GM12875 (cell line): ENCODE measurements around the gene ELF4.
A peak's percentile ranks its signal among the peaks of the same experiment; 100 is the strongest.

Experiments
- H3K4me3 ChIP-seq: one replicate; pipeline ENCODE4 v1.5.1; 2011; ENCODE audit warnings: low read depth, low read length, control low read depth
- TF ChIP-seq, protein P1 (sequence below): IDR thresholded peaks from 2 replicates; pipeline ENCODE4 v1.5.1; 2011; ENCODE audit warnings: low read depth, mild to moderate bottlenecking, control low read depth, inconsistent platforms, low read length, moderate library complexity, borderline replicate concordance; ENCODE audit not compliant: insufficient read depth

The ELF4 gene

GRCh38 chrX:130071611-130072344 lies 38.5 kb downstream of the ELF4 start:
- no peak overlapping the region for H3K4me3 ChIP-seq
- TF ChIP-seq, protein P1, sequence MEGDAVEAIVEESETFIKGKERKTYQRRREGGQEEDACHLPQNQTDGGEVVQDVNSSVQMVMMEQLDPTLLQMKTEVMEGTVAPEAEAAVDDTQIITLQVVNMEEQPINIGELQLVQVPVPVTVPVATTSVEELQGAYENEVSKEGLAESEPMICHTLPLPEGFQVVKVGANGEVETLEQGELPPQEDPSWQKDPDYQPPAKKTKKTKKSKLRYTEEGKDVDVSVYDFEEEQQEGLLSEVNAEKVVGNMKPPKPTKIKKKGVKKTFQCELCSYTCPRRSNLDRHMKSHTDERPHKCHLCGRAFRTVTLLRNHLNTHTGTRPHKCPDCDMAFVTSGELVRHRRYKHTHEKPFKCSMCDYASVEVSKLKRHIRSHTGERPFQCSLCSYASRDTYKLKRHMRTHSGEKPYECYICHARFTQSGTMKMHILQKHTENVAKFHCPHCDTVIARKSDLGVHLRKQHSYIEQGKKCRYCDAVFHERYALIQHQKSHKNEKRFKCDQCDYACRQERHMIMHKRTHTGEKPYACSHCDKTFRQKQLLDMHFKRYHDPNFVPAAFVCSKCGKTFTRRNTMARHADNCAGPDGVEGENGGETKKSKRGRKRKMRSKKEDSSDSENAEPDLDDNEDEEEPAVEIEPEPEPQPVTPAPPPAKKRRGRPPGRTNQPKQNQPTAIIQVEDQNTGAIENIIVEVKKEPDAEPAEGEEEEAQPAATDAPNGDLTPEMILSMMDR = no peak

- TF ChIP-seq, protein P1 = no peak
Measured at GRCh38 chrX:130066975-130067615, 43.2 kb downstream of the ELF4 start.

DNA sequence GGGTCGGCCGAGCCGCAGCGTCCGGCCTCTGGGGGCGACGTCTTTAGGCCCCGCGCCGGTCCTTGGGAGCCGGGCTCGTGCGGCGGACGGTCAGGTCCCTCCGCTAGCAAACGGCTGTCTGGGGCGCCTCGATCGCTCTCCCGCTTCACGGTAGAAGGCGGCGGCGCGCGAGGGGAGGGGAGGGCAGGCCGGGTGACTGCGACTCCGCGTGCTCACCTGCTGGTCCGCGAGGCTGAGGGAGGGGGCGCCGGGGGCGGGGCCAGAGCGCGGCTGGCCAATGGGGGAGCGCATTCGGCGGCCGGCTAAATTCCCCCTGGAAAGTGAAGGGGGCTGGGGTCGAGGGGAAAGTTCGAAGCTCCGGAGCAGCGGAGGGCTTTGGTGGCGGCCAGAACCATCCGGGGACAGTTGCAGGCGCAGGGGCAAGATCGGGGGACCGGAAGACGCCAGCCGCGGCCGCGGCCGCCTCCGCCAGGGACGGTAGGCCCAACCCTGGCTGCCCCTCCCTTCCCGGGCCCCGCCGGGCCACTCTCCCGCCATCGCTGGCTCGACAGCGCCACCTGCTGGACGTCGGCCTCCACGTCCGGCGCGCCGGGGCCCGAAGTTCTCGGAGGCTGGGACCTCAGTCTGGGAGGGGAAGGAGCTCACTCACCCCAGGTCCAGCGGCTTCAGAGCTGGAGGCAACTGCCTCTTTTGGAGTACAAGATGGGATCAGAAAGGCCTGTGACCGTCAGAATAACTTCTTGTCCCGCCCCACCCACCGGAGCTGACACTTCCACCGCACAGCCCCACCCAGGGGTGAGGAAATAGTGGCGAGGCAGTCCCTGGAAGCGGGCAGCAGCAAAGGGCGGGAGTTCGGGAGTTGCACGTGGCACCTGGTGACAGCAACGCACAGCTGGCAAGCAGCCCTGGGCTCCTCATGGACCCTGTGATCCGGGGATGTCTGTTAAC lies 49.9 kb downstream of the ELF4 start:
- TF ChIP-seq, protein P1 = peak; percentile 80
- peak overlapping the region; percentile 57 for H3K4me3 ChIP-seq

More at GRCh38 chrX:130066975-130067615, 43.2 kb downstream of the ELF4 start:
- no peak overlapping the region for H3K4me3 ChIP-seq

- TF ChIP-seq, protein P1 = no peak
- H3K4me3 ChIP-seq = no peak overlapping the region
Measured at GRCh38 chrX:130058652-130059051, 51.6 kb downstream of the ELF4 start.

DNA sequence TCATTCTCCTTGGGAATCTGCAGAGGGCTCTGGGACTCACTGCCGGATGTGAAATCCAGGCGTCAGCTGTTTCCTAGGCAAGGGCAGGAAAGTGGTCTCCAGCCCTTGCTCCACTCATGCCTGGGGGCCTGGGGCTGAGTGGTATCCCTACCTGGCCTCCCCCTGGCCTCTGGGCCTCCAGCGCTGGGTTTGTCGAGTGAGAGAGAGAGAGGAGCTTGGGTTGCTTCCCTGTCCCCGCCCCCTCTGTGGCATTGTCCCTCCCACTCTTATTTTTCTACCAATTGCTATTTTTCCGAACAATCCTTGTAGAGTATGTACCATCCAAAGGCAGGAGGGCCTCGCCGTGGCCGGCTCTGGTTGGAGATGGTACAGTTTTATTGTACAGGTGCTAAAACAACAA lies 53.1 kb downstream of the ELF4 start:
- TF ChIP-seq, protein P1 = no peak
- H3K4me3 ChIP-seq = no peak overlapping the region

DNA sequence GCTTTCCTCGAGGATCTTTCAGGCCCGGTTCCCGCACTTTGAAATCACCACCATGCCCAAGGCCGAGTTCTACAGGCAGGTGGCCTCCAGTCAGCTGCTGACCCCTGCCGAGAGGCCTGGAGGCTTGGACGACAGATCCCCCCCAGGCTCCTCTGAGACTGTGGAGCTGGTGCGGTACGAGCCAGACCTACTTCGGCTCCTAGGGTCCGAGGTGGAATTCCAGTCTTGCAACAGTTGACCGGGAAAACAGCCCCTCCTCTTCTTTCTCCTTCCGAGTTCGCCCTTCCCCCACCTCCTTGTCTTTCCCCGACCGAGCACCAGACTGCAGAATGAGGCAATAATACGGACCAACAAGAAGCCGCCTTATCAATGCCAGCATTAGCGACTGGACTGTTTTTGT lies 54.4 kb downstream of the ELF4 start:
- TF ChIP-seq, protein P1 = no peak
- H3K4me3 ChIP-seq = no peak overlapping the region
